CD14-positive monocyte (primary cell): Measurements from ENCODE around the gene ANKRD55. TPM values are rescaled to one million over a fixed set of nuclear protein-coding genes. Genes with fewer than 3 reads are reported as not detected.
A peak's percentile ranks its signal among the peaks of the same experiment; 100 is the strongest.

Experiments
- DNase-seq, 3 donors: peaks; one replicate each; pipeline ENCODE4 v3.0.0-alpha.2; 2011 to 2022
- H2AFZ ChIP-seq: 2 replicates; pipeline ENCODE4 v1.6.0; 2012; ENCODE audit warnings: mild to moderate bottlenecking, low read depth, low read length, inconsistent platforms; ENCODE audit not compliant: insufficient read depth, poor library complexity, severe bottlenecking
- H3K27ac ChIP-seq, 2 donors: 1 replicate in 1 of 2; 2 replicates in 1 of 2; pipeline ENCODE4 v1.5.1; 2012 to 2013; ENCODE audit warnings: low read length in 2 of 2, control low read depth in 1 of 2, inconsistent platforms in 1 of 2, low read depth in 1 of 2, mild to moderate bottlenecking in 1 of 2
- H3K27me3 ChIP-seq, 2 donors: one replicate each; pipeline versions ENCODE4 v1.6.0 to v1.6.1; 2011 to 2013; ENCODE audit warnings: low read length in 2 of 2; ENCODE audit not compliant: control insufficient read depth in 2 of 2, insufficient read depth in 2 of 2
- H3K36me3 ChIP-seq, 2 donors: replicated peaks in 1 of 2; 1 replicate in 1 of 2; 2 replicates in 1 of 2; pipeline versions ENCODE4 v1.5.1 to v1.6.1; 2012 to 2013; ENCODE audit warnings: low read length in 2 of 2, control low read depth in 1 of 2, inconsistent platforms in 1 of 2, mild to moderate bottlenecking in 1 of 2; ENCODE audit not compliant: insufficient read depth in 2 of 2, control insufficient read depth in 1 of 2
- H3K4me1 ChIP-seq, 2 donors: 1 replicate in 1 of 2; 2 replicates in 1 of 2; pipeline versions ENCODE4 v1.5.1 to v1.6.1; 2012 to 2013; ENCODE audit warnings: low read length in 2 of 2, control low read depth in 1 of 2, inconsistent platforms in 1 of 2, mild to moderate bottlenecking in 1 of 2, moderate library complexity in 1 of 2; ENCODE audit not compliant: insufficient read depth in 2 of 2, control insufficient read depth in 1 of 2
- H3K4me2 ChIP-seq: replicated peaks from 2 replicates; pipeline ENCODE3; 2012; ENCODE audit warnings: low read length, moderate library complexity, mild to moderate bottlenecking; ENCODE audit not compliant: poor library complexity, severe bottlenecking; ENCODE audit errors: extremely low read depth
- H3K4me3 ChIP-seq, 3 experiments: fragments of 200-600 bp in 1 of 3; sonication (generic) in 1 of 3; replicated peaks in 1 of 3; 1 replicate in 2 of 3; 2 replicates in 1 of 3; pipeline ENCODE4 v1.5.1; 2011 to 2013; ENCODE audit warnings: low read length in 3 of 3, mild to moderate bottlenecking in 3 of 3, control low read depth in 2 of 3, low read depth in 2 of 3, inconsistent platforms in 1 of 3, moderate library complexity in 1 of 3
- H3K79me2 ChIP-seq: 2 replicates; pipeline ENCODE4 v1.6.0; 2012; ENCODE audit warnings: mild to moderate bottlenecking, control low read depth, inconsistent platforms, low read length, moderate library complexity; ENCODE audit not compliant: insufficient read depth
- H3K9ac ChIP-seq: 2 replicates; pipeline ENCODE4 v1.6.0; 2017; ENCODE audit warnings: low read length, mild to moderate bottlenecking; ENCODE audit not compliant: insufficient read depth, poor library complexity, severe bottlenecking
- H3K9me3 ChIP-seq, 2 donors: replicated peaks in 1 of 2; 1 replicate in 1 of 2; 2 replicates in 1 of 2; pipeline versions ENCODE4 v1.5.1 to v1.6.1; 2012 to 2013; ENCODE audit warnings: low read length in 2 of 2, control low read depth in 1 of 2; ENCODE audit not compliant: control insufficient read depth in 1 of 2, insufficient read depth in 1 of 2
- H4K20me1 ChIP-seq: 2 replicates; pipeline ENCODE4 v1.6.0; 2012; ENCODE audit warnings: mild to moderate bottlenecking, low read length, control low read depth, moderate library complexity; ENCODE audit not compliant: insufficient read depth
- H3K27ac Mint-ChIP-seq, 7 donors: one replicate each; pipeline ENCODE4 v1.8.0; 2020; ENCODE audit warnings: mild to moderate bottlenecking in 7 of 7, mixed read lengths in 7 of 7, moderate library complexity in 6 of 7, inconsistent platforms in 2 of 7
- H3K27me3 Mint-ChIP-seq, 3 donors: one replicate each; pipeline ENCODE4 v1.8.0; 2021 to 2022; ENCODE audit warnings: low read depth in 3 of 3, mild to moderate bottlenecking in 3 of 3, mixed read lengths in 3 of 3, moderate library complexity in 3 of 3, inconsistent platforms in 1 of 3
- H3K36me3 Mint-ChIP-seq, 2 donors: one replicate each; pipeline ENCODE4 v1.8.0; 2020; ENCODE audit warnings: mixed read lengths in 2 of 2, inconsistent platforms in 1 of 2, mild to moderate bottlenecking in 1 of 2
- H3K4me1 Mint-ChIP-seq: one replicate; pipeline ENCODE4 v1.8.0; 2020; ENCODE audit warnings: mild to moderate bottlenecking, mixed read lengths
- H3K4me3 Mint-ChIP-seq, 2 donors: one replicate each; pipeline ENCODE4 v1.8.0; 2020; ENCODE audit warnings: mild to moderate bottlenecking in 2 of 2, mixed read lengths in 2 of 2, moderate library complexity in 1 of 2
- H3K9me3 Mint-ChIP-seq, 7 donors: one replicate each; pipeline ENCODE4 v1.8.0; 2020 to 2022; ENCODE audit warnings: mixed read lengths in 7 of 7, mild to moderate bottlenecking in 6 of 7, moderate library complexity in 6 of 7, inconsistent platforms in 2 of 7
- CTCF ChIP-seq: fragments of 200-600 bp; IDR thresholded peaks from one replicate; pipeline ENCODE4 v1.8.0; 2022; ENCODE audit warnings: antibody characterized with exemption, mild to moderate bottlenecking
- WGBS: methylation state at CpG from one replicate; pipeline ENCODE4 v1.1.5; 2013; ENCODE audit warnings: missing lambda C conversion rate; ENCODE audit not compliant: insufficient coverage; 5-methylcytosine and 5-hydroxymethylcytosine counted together
- intact Hi-C, 2 donors: fragments of 100-400 bp; cut with micrococcal nuclease; formaldehyde crosslinking; loops; one replicate each; pipeline versions ENCODE4 v1.15.0 to v1.15.1; 2023
- polyA plus RNA-seq, 3 donors: library from polyadenylated mRNA; depleted of rRNA in 1 of 3; unstranded in 2 of 3; stranded (reverse) in 1 of 3; fragments of 300-500 nt in 2 of 3; fragments of >200 nt in 1 of 3; fragmentation: Illumina TruSeq in 2 of 3; gene quantifications; 1 replicate in 2 of 3; 2 replicates in 1 of 3; pipeline ENCODE4 v1.2.3, GENCODE V29; 2012 to 2021

The ANKRD55 gene
- polyA plus RNA-seq, 3 donors = 0.20 to 0.55 (median 0.28) TPM

GRCh38 chr5:56056875-56057274 is 176.3 kb downstream of the ANKRD55 start:
- Histone ChIP-seq H3K9ac (no peak overlapping the region), H3K4me3 (no peak overlapping the region), H3K79me2 (no peaks in the 10 kb centered on the region), H3K4me1 (peaks cover 16 to 23% of the 10 kb centered on the region in 2 donors), H4K20me1 (no peaks in the 10 kb centered on the region), H3K4me2 (no peak overlapping the region), H3K27me3 (no peaks in the 10 kb centered on the region), H3K36me3 (no peaks in the 10 kb centered on the region), H3K27ac (no peak overlapping the region), H3K9me3 (peaks cover 0 to 4% of the 10 kb centered on the region in 2 donors), H2AFZ (no peak overlapping the region)
- Mint-ChIP-seq H3K4me3 (no peak overlapping the region), H3K9me3 (peaks cover 0 to 1% (median 0%) of the 10 kb centered on the region in 7 donors), H3K36me3 (peaks cover 2 to 3% of the 10 kb centered on the region in 2 donors), H3K27me3 (peaks cover 0 to 2% (median 2%) of the 10 kb centered on the region in 3 donors), H3K4me1 (peaks cover 39% of the 10 kb centered on the region), H3K27ac (no peak overlapping the region)
- no CpG with 5 or more reads among the region's 2 CpGs for WGBS
- no peak for DNase-seq
- no peak for TF ChIP-seq CTCF
- intact Hi-C loops = no loop called here

- no peaks in the 10 kb centered on the region for H3K27me3 ChIP-seq
- 100% methylated on average over 1 of the region's 3 CpGs for WGBS
- H3K4me1 ChIP-seq = peaks cover 18 to 28% of the 10 kb centered on the region in 2 donors
- no peaks in the 10 kb centered on the region for H3K79me2 ChIP-seq
- no peak for TF ChIP-seq CTCF
- H2AFZ ChIP-seq = no peak overlapping the region
- Mint-ChIP-seq H3K9me3 (peaks cover 0 to 1% (median 0%) of the 10 kb centered on the region in 7 donors), H3K4me3 (no peak overlapping the region), H3K4me1 (peaks cover 46% of the 10 kb centered on the region), H3K27ac (no peak overlapping the region), H3K36me3 (peaks cover 0 to 3% of the 10 kb centered on the region in 2 donors), H3K27me3 (peaks cover 0 to 2% (median 0%) of the 10 kb centered on the region in 3 donors)
- intact Hi-C loops = no loop called here
- no peak overlapping the region for H3K9ac ChIP-seq
- peaks cover 0 to 4% of the 10 kb centered on the region in 2 donors for H3K9me3 ChIP-seq
- H3K27ac ChIP-seq = no peak overlapping the region
- H3K4me3 ChIP-seq = no peak overlapping the region
- no peaks in the 10 kb centered on the region for H4K20me1 ChIP-seq
- DNase-seq = peak in 2 of 3 donors; percentile 12 to 15
- no peaks in the 10 kb centered on the region for H3K36me3 ChIP-seq
- no peak overlapping the region for H3K4me2 ChIP-seq
These were observed 177.3 kb downstream of the ANKRD55 start for GRCh38 chr5:56055859-56056258.
